ENCODE results near the gene PPP1R2B.
A peak's percentile ranks its signal among the peaks of the same experiment; 100 is the strongest.

Gene PPP1R2B

DNA sequence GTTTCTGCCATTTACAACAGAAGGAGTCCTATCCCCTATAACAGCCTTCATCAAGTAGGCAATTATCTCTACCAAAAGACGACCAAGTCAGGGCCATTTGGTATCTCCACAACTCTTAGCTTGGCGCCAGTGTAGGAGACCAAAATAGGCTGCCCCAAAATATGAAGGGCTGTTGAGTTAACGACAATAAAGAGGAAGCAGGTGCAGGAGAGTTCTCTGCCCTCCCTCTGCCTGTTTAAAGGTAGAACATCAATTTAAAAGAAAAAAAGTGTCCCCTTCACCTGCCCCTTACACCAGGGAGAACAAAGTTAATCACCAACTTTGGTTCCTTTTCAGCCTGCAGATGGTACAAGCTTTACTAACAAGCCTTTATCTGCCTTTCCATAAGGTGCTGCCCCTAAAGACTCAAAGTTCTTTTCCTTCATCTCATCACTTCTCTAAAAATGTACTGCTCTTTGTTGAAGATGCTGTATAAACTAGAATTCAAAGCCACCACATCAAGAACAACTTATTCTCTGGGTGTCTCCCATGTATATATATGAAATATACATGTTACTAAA lies 33.3 kb downstream of the PPP1R2B start:
- DNase-seq, result no peak

DNA sequence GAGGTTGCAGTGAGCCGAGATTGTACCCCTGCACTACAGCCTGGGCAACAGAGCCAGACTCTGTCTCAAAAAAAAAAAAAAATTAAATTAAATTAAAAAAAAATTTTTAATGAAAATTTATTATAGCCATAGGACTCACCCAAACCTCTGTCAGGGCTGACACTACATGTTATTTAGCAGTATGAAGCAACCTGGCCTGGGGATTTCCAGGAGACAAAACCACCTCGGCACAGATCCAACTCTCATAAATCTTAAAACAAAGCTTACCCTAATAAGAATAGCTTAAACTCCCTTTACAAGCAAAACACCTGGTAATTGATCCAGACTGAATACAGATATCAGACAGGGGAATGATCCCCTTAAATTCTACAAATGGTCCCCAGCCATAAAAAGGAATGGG lies 38.4 kb downstream of the PPP1R2B start:
- no peak for DNase-seq

DNA sequence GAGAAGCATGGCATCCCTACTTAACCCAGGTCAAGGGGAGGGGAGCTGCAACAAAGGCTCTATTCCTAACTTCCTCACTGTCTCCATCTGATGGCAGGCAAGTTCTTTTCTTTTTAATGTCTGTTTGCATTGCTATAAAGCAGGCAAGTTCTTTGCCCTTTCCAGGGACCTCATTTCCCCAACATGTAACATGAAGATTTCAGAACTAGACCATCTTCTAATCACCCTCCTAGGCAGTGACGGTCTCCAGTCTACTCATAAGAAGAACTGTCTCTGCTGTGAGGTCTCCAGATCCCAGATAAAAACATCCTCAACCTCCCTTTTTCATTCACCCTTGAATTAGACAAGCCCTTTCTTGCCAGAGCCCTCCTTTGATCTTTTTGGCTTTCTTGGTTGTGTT lies 42.1 kb downstream of the PPP1R2B start:
- DNase-seq, result peak; percentile 18

DNA sequence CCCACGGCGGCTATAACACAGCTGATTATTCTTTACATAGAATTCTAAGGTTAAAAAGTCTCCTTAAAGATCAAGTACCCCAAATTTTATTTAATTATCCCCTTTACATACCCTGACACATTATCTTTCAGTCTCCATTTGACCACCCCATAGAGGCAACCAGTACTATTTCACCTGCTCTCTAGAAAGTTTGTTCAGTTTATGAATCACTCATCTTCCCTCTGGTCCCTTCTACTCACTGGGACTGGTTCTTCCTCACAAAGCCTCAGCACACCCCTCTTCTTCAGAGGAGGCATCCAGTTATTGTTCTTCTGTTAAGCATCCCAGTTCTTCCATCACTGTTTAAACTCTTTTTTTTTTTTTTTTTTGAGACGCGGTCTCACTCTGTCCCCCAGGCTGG lies 42.8 kb downstream of the PPP1R2B start:
- DNase-seq, result peak; percentile 29

DNA sequence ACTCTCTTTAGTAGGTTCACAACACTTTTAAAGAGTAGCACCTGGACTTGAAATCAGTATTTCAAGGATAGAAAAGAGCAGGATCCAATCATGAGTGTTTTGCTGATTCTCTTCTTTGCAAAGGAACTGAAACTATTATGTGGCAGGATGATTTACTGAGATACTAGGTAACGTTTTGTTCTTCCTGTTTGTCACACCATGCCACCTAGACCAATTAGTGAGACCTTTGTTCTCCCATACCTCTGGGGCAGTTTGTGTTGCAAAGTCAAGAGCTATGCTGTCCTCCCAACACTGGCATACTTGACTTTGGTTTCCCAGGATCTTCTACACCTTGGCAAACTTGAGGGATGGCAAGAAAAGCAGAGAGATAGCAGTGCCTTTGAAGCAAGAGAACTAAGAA lies 43.4 kb downstream of the PPP1R2B start:
- peak; percentile 41 for DNase-seq

DNA sequence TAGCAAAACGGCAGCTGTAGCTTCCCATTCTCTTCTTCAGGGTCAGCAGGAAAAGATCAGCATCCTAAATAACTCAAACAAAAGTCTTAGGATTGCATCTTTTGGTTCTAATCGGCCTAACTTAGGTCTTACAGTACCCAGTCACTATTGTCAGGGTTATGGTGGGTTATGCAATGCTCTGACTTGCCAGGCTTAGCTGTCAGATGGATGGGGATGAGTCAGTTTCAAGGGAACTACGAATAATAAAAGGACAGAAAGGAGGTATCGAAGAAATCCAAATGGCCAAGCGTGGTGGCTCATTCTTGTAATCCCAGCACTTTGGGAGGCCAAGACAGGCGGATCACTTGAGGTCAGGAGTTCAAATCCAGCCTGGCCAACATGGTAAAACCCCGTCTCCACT lies 46.5 kb downstream of the PPP1R2B start:
- DNase-seq, result no peak

All from activated CD4-positive, alpha-beta T cell treated with anti-CD3 and anti-CD28 coated beads, Interleukin-10, Interleukin-2, amounts not matched to agents 100 ng/mL and 50 ng/mL, durations not matched to agents 16 hours and 8 hours (primary cell).